CD4-positive, CD25-positive, alpha-beta regulatory T cell (primary cell): ENCODE results near the gene RAD18. TPM values are rescaled to one million over a fixed set of nuclear protein-coding genes. Genes with fewer than 3 reads are reported as not detected.

Source experiments
- ATAC-seq, 2 donors: fragments of 150-1000 bp; cut with Tn5 transposase; one replicate each; pipeline ENCODE4 v1.10.0; 2021; ENCODE audit warnings: low read depth in 2 of 2, moderate number of reproducible peaks in 2 of 2, moderate library complexity in 1 of 2
- DNase-seq, 3 donors: peaks; one replicate each; pipeline versions ENCODE4 v3.0.0 to v3.0.0-alpha.2; 2012 to 2022; ENCODE audit warnings: mixed read lengths in 1 of 3
- H3K27ac ChIP-seq: one replicate; pipeline ENCODE4 v1.7.0; 2013; ENCODE audit warnings: mild to moderate bottlenecking, low read length; ENCODE audit not compliant: insufficient read depth, poor library complexity, severe bottlenecking
- H3K27me3 ChIP-seq: one replicate; pipeline ENCODE4 v1.7.0; 2013; ENCODE audit warnings: low read length; ENCODE audit not compliant: control insufficient read depth, insufficient read depth
- H3K36me3 ChIP-seq: one replicate; pipeline ENCODE4 v1.7.0; 2013; ENCODE audit warnings: mild to moderate bottlenecking, low read length, moderate library complexity; ENCODE audit not compliant: control insufficient read depth, insufficient read depth
- H3K4me1 ChIP-seq: 2 replicates; pipeline ENCODE4 v1.7.0; 2013; ENCODE audit warnings: mild to moderate bottlenecking, low read length; ENCODE audit not compliant: insufficient read depth, control insufficient read depth, poor library complexity, severe bottlenecking
- H3K4me3 ChIP-seq: one replicate; pipeline ENCODE4 v1.7.0; 2013; ENCODE audit warnings: low read depth, mild to moderate bottlenecking, low read length, moderate library complexity
- H3K9me3 ChIP-seq, 2 experiments: 1 replicate in 1 of 2; 2 replicates in 1 of 2; pipeline ENCODE4 v1.7.0; 2013; ENCODE audit warnings: low read length in 2 of 2, mild to moderate bottlenecking in 1 of 2, moderate library complexity in 1 of 2; ENCODE audit not compliant: control insufficient read depth in 2 of 2
- H3K27ac Mint-ChIP-seq, 3 donors: one replicate each; pipeline ENCODE4 v1.8.0; 2020 to 2022; ENCODE audit warnings: mild to moderate bottlenecking in 3 of 3, mixed read lengths in 3 of 3, moderate library complexity in 2 of 3
- H3K27me3 Mint-ChIP-seq: one replicate; pipeline ENCODE4 v1.8.0; 2022; ENCODE audit warnings: mild to moderate bottlenecking, mixed read lengths
- H3K36me3 Mint-ChIP-seq: one replicate; pipeline ENCODE4 v1.8.0; 2020; ENCODE audit warnings: mixed read lengths
- H3K4me1 Mint-ChIP-seq, 4 donors: one replicate each; pipeline ENCODE4 v1.8.0; 2020 to 2022; ENCODE audit warnings: mixed read lengths in 4 of 4, mild to moderate bottlenecking in 1 of 4
- H3K4me3 Mint-ChIP-seq, 4 donors: one replicate each; pipeline ENCODE4 v1.8.0; 2020 to 2022; ENCODE audit warnings: mild to moderate bottlenecking in 4 of 4, mixed read lengths in 4 of 4, moderate library complexity in 3 of 4
- H3K9me3 Mint-ChIP-seq, 7 donors: one replicate each; pipeline ENCODE4 v1.8.0; 2020 to 2022; ENCODE audit warnings: mixed read lengths in 7 of 7, mild to moderate bottlenecking in 3 of 7, moderate library complexity in 2 of 7
- polyA plus RNA-seq, 4 donors: library from polyadenylated mRNA; unstranded; fragments of 300-500 nt; fragmentation: Illumina TruSeq; gene quantifications; one replicate each; pipeline ENCODE4 v1.2.3, GENCODE V29; 2021
- total RNA-seq: library from RNA; stranded (reverse); gene quantifications from one replicate; pipeline ENCODE4 v1.2.3, GENCODE V29; 2022

The RAD18 gene
- total and polyA plus RNA-seq, 5 donors from 2014 or later = 7.8 to 19.8 (median 11.2) TPM

- Histone ChIP-seq H3K27ac (no peak overlapping the region), H3K27me3 (no peaks in the 10 kb centered on the region), H3K4me3 (no peak overlapping the region), H3K9me3 (no peaks in the 10 kb centered on the region), H3K4me1 (no peaks in the 10 kb centered on the region), H3K36me3 (no peaks in the 10 kb centered on the region)
- no peak for ATAC-seq
- Mint-ChIP-seq H3K27me3 (no peaks in the 10 kb centered on the region), H3K9me3 (no peaks in the 10 kb centered on the region), H3K27ac (no peak overlapping the region), H3K36me3 (peaks cover 8% of the 10 kb centered on the region), H3K4me3 (no peak overlapping the region), H3K4me1 (no peaks in the 10 kb centered on the region)
- no peak for DNase-seq
Observed at GRCh38 chr3:8853081-8853480, 110.2 kb downstream of the RAD18 start.

DNA sequence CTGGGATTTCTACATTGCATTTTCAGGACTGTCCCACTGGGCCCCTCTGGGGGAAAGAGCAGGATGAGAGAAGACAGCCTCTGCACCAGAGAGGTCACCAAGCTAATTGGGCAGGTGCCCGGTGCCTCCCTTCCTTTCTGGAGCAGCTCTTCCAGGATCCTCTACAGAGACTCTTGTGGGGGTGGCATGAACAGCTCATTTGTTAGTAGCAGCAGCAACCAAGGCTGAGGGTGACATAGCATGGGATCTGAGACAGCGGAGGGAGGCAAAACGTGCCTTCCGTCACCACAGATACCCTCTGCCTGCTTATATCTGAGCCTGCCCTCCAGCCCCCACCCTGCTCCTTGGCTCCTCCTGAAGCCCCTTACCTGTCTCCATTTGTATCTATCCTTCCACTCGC lies 110.8 kb downstream of the RAD18 start:
- Histone ChIP-seq H3K27me3 (no peaks in the 10 kb centered on the region), H3K36me3 (no peaks in the 10 kb centered on the region), H3K4me3 (no peak overlapping the region), H3K4me1 (no peaks in the 10 kb centered on the region), H3K27ac (no peak overlapping the region), H3K9me3 (no peaks in the 10 kb centered on the region)
- H3K9me3 Mint-ChIP-seq = no peaks in the 10 kb centered on the region
- ATAC-seq (no peak), DNase-seq (no peak)
- no peaks in the 10 kb centered on the region for H3K4me1 Mint-ChIP-seq
- H3K4me3 Mint-ChIP-seq = no peak overlapping the region
- H3K27ac Mint-ChIP-seq = no peak overlapping the region
- no peaks in the 10 kb centered on the region for H3K27me3 Mint-ChIP-seq
- H3K36me3 Mint-ChIP-seq = peaks cover 8% of the 10 kb centered on the region

DNA sequence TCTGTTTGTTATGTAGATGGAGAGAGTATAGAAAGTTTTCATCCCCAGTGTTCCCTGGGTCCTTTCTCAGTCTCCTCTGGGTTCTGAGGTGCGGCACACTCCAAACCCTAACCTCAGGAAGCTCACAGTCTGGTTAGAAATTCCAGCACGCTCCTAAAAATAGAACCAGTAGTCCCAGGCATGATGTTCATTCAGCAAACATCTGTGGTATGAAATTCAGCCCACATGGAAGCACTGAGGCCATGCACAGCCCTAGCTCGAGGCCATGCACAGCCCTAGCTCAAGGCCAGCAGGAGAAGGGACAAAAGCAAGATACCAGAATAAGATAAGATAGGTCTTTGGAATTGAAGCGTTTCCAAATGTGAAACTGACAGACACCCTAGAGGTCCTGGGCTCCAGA lies 111.6 kb downstream of the RAD18 start:
- Histone ChIP-seq H3K4me1 (no peaks in the 10 kb centered on the region), H3K27ac (no peak overlapping the region), H3K9me3 (no peaks in the 10 kb centered on the region), H3K4me3 (no peak overlapping the region), H3K27me3 (no peaks in the 10 kb centered on the region), H3K36me3 (no peaks in the 10 kb centered on the region)
- peaks cover 8% of the 10 kb centered on the region for H3K36me3 Mint-ChIP-seq
- DNase-seq (no peak), ATAC-seq (no peak)
- H3K27ac Mint-ChIP-seq = no peak overlapping the region
- no peaks in the 10 kb centered on the region for H3K27me3 Mint-ChIP-seq
- H3K4me3 Mint-ChIP-seq = no peak overlapping the region
- no peaks in the 10 kb centered on the region for H3K9me3 Mint-ChIP-seq
- H3K4me1 Mint-ChIP-seq = no peaks in the 10 kb centered on the region

DNA sequence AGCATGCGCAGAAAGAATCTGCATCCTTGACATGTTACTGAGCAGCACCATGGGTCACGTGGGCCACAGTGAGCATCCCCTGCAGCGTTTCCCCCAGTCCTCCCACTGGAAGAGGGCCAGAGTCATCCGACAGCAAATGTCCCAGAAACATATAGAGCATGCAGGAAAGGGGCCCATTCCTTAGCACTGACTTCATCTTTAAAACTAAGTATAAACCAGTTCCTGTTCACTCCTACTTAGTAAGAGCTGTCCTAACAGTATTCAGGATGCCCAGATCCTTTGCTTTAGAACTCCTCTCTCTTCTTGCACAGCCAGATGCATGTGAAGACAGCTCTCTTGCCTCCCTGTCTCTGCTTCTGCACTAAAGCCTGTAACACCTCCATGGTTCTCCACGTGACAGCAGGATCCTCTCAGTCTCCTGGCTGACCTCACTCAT lies 114.6 kb downstream of the RAD18 start:
- H3K4me1 Mint-ChIP-seq = no peaks in the 10 kb centered on the region
- no peaks in the 10 kb centered on the region for H3K27me3 Mint-ChIP-seq
- no peak overlapping the region for H3K4me3 Mint-ChIP-seq
- H3K27ac Mint-ChIP-seq = no peak overlapping the region
- ATAC-seq (no peak), DNase-seq (no peak)
- Histone ChIP-seq H3K4me1 (no peaks in the 10 kb centered on the region), H3K27me3 (no peaks in the 10 kb centered on the region), H3K9me3 (no peaks in the 10 kb centered on the region), H3K4me3 (no peak overlapping the region), H3K27ac (no peak overlapping the region), H3K36me3 (no peaks in the 10 kb centered on the region)
- no peaks in the 10 kb centered on the region for H3K36me3 Mint-ChIP-seq
- H3K9me3 Mint-ChIP-seq = no peaks in the 10 kb centered on the region

- no peak for DNase-seq
- H3K4me3 Mint-ChIP-seq = no peak overlapping the region
- H3K36me3 Mint-ChIP-seq = no peaks in the 10 kb centered on the region
- no peak overlapping the region for H3K27ac Mint-ChIP-seq
- H3K36me3 ChIP-seq = no peaks in the 10 kb centered on the region
- no peaks in the 10 kb centered on the region for H3K9me3 Mint-ChIP-seq
- no peaks in the 10 kb centered on the region for H3K27me3 ChIP-seq
- ATAC-seq = no peak
- no peaks in the 10 kb centered on the region for H3K4me1 ChIP-seq
- no peak overlapping the region for H3K27ac ChIP-seq
- H3K9me3 ChIP-seq = no peaks in the 10 kb centered on the region
- H3K4me1 Mint-ChIP-seq = no peaks in the 10 kb centered on the region
- H3K27me3 Mint-ChIP-seq = no peaks in the 10 kb centered on the region
- H3K4me3 ChIP-seq = no peak overlapping the region
Observed at GRCh38 chr3:8847317-8847716, 116.0 kb downstream of the RAD18 start.

GRCh38 chr3:8846176-8846575 lies 117.1 kb downstream of the RAD18 start:
- H3K27ac Mint-ChIP-seq = no peak overlapping the region
- no peaks in the 10 kb centered on the region for H3K27me3 ChIP-seq
- no peak overlapping the region for H3K4me3 ChIP-seq
- no peaks in the 10 kb centered on the region for H3K36me3 ChIP-seq
- H3K27ac ChIP-seq = no peak overlapping the region
- no peak for DNase-seq
- ATAC-seq = no peak
- H3K9me3 ChIP-seq = no peaks in the 10 kb centered on the region
- H3K4me1 ChIP-seq = no peaks in the 10 kb centered on the region
- no peak overlapping the region for H3K4me3 Mint-ChIP-seq
- no peaks in the 10 kb centered on the region for H3K27me3 Mint-ChIP-seq
- no peaks in the 10 kb centered on the region for H3K9me3 Mint-ChIP-seq
- H3K36me3 Mint-ChIP-seq = no peaks in the 10 kb centered on the region
- H3K4me1 Mint-ChIP-seq = no peaks in the 10 kb centered on the region

DNA sequence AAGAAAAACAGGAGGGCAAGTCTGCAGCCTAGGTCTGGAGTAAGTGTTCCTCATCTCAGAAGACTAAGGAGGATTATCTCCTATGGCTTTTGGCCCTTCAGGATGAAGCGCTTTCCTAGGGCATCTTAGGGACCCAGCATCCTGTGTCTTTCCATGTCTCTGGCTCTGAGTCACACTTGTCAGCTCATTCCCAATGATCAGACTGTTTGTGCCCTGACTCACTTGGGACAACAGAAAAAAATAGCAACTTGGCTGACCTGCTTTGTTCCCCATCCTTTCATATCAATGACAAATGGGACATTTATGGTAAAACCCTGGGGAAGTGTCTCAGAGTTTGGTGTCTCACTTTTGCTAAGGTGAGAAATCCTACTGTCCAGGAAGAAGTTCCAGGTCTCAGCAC lies 117.6 kb downstream of the RAD18 start:
- H3K4me1 Mint-ChIP-seq = no peaks in the 10 kb centered on the region
- H3K27me3 ChIP-seq = no peaks in the 10 kb centered on the region
- H3K9me3 ChIP-seq = no peaks in the 10 kb centered on the region
- no peak overlapping the region for H3K27ac ChIP-seq
- H3K9me3 Mint-ChIP-seq = no peaks in the 10 kb centered on the region
- H3K36me3 Mint-ChIP-seq = no peaks in the 10 kb centered on the region
- H3K4me1 ChIP-seq = no peaks in the 10 kb centered on the region
- H3K4me3 ChIP-seq = no peak overlapping the region
- H3K36me3 ChIP-seq = no peaks in the 10 kb centered on the region
- ATAC-seq (no peak), DNase-seq (no peak)
- H3K27me3 Mint-ChIP-seq = no peaks in the 10 kb centered on the region
- no peak overlapping the region for H3K4me3 Mint-ChIP-seq
- H3K27ac Mint-ChIP-seq = no peak overlapping the region

DNA sequence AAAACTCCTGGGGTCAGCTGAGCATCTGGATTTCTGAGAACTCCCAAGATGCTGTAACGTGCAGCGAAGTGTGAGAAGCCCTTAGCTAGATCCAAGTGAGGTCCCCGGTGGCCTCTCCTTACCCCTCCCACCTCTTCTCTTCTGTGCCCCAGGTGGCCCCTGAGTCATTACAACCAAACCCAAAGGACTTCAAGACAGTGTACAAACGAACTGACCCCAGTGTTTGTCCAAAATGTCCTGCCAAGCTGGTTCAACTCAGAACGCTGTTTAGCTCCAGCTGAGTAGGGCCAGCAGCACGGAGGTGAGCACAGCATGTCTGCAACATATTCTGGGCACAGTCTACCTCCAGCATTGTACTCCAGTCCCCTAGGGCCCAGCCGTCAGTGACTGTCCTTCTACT lies 119.9 kb downstream of the RAD18 start:
- Mint-ChIP-seq H3K4me3 (no peak overlapping the region), H3K27ac (no peak overlapping the region), H3K36me3 (no peaks in the 10 kb centered on the region), H3K4me1 (no peaks in the 10 kb centered on the region), H3K9me3 (no peaks in the 10 kb centered on the region), H3K27me3 (no peaks in the 10 kb centered on the region)
- no peaks in the 10 kb centered on the region for H3K9me3 ChIP-seq
- DNase-seq (no peak), ATAC-seq (no peak)
- H3K27ac ChIP-seq = no peak overlapping the region
- no peaks in the 10 kb centered on the region for H3K36me3 ChIP-seq
- H3K4me1 ChIP-seq = no peaks in the 10 kb centered on the region
- no peaks in the 10 kb centered on the region for H3K27me3 ChIP-seq
- no peak overlapping the region for H3K4me3 ChIP-seq
